Anterior cingulate cortex (tissue), 58 donors: Measurements from ENCODE around the gene SLC2A4.
"Not testable (repeated sequence)": the region's sequence is repeated elsewhere in the genome, so short reads cannot be mapped to it uniquely, and the experiment has no call there.

Source experiments
- DNase-seq, 58 donors: peaks; one replicate each; lab custom pipeline; 2025; lab: John Stamatoyannopoulos, UW

Gene SLC2A4

DNA sequence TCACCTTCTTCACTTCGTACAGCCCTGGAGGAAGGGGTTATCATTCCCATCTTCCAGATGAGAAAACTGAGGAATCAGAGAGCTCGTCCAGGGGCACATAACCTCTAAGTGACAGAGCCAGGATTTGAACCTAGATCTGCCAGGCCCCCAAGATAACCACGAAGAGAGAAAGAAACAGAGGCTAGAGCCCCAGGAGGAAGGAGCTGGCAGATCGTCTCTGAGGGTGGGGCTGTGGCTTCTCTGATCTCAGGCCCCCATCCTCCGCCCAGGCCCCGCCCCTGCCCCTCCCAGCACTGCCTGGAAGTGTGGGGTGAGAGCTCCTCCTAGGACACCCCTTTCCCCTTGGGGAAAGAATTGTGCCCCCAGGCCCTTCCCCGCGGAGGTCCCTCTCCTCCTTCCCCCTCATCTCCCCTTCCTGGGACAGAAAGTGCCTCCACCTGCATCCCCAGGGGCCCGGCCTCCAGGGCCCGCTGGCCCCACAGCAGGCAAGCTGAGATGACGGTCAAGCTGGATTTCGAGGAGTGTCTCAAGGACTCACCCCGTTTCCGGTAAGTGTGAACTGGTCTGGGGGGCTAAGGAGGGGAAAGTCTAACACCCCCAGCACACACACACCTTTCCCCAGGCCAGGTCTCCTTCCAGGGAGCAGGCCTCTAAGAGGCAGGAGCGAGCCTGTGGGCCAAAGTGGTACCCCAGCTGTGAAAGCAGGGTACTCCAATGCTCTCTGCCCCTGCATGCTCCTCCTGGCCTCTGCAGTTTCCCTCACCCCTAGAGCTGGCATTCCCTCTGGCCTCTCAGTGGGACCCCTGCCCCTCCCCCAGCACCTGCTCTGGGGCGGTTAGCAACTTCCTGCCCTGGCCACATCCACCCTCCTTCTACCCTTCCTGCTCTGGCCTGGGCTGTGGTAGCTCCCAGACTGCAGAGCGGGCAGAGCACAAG, 55.0 kb downstream of the SLC2A4 start, which contains the start of gene ACAP1:
TSS of gene ACAP1 (plus strand) at position 290 of the 936 bp plus-strand sequence. CDS start at position 496, 206 bp downstream.
- DNase-seq = no peak

GRCh38 chr17:7337600-7337999, 56.1 kb downstream of the SLC2A4 start:
- not testable (repeated sequence) for DNase-seq
